Astrocyte of the spinal cord (primary cell): ENCODE results near the gene RHOH.
"Not testable (repeated sequence)": the region's sequence is repeated elsewhere in the genome, so short reads cannot be mapped to it uniquely, and the experiment has no call there.

Experiments
- DNase-seq: peaks from one replicate; pipeline ENCODE4 v3.0.0; 2011; ENCODE audit warnings: low read depth, low spot score
- H3K4me3 ChIP-seq: 2 replicates; pipeline ENCODE4 v1.5.1; 2011; ENCODE audit warnings: low read depth, mild to moderate bottlenecking, low read length, moderate library complexity
- in situ Hi-C: cut with HindIII; loops from 2 replicates; pipeline ENCODE4 v1.10.0; 2017; ENCODE audit warnings: low sequenced_read_pairs
- TF ChIP-seq, protein P1 (sequence below): IDR thresholded peaks from 2 replicates; pipeline ENCODE4 v1.5.1; 2012; ENCODE audit warnings: low read depth, mild to moderate bottlenecking, low read length, inconsistent platforms

Gene RHOH, protein sequence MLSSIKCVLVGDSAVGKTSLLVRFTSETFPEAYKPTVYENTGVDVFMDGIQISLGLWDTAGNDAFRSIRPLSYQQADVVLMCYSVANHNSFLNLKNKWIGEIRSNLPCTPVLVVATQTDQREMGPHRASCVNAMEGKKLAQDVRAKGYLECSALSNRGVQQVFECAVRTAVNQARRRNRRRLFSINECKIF

GRCh38 chr4:40196724-40197281 lies at the start of gene RHOH:
Gene RHOH, plus strand, starts transcription at chr4:40197031. Its CDS starts 46,356 bp downstream, at chr4:40243387.
- no peak for DNase-seq
- in situ Hi-C loops = no loop called here
- no peak within 1 kb of the TSS for H3K4me3 ChIP-seq
- TF ChIP-seq, protein P1, sequence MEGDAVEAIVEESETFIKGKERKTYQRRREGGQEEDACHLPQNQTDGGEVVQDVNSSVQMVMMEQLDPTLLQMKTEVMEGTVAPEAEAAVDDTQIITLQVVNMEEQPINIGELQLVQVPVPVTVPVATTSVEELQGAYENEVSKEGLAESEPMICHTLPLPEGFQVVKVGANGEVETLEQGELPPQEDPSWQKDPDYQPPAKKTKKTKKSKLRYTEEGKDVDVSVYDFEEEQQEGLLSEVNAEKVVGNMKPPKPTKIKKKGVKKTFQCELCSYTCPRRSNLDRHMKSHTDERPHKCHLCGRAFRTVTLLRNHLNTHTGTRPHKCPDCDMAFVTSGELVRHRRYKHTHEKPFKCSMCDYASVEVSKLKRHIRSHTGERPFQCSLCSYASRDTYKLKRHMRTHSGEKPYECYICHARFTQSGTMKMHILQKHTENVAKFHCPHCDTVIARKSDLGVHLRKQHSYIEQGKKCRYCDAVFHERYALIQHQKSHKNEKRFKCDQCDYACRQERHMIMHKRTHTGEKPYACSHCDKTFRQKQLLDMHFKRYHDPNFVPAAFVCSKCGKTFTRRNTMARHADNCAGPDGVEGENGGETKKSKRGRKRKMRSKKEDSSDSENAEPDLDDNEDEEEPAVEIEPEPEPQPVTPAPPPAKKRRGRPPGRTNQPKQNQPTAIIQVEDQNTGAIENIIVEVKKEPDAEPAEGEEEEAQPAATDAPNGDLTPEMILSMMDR = no peak

- in situ Hi-C loops, DNase-seq, H3K4me3 ChIP-seq: not testable (repeated sequence)
Observed at GRCh38 chr4:40147490-40147889, 49.3 kb upstream of the RHOH start.

- no peak overlapping the region for H3K4me3 ChIP-seq
- TF ChIP-seq, protein P1 = peak; percentile 74
- in situ Hi-C loops = no loop called here
- DNase-seq = peak; percentile 77
Observed at GRCh38 chr4:40149960-40150385, 46.9 kb upstream of the RHOH start.

- in situ Hi-C loops = no loop called here
- TF ChIP-seq, protein P1 = no peak
- no peak for DNase-seq
- H3K4me3 ChIP-seq = no peak overlapping the region
Observed at GRCh38 chr4:40150932-40151331, 45.9 kb upstream of the RHOH start.

DNA sequence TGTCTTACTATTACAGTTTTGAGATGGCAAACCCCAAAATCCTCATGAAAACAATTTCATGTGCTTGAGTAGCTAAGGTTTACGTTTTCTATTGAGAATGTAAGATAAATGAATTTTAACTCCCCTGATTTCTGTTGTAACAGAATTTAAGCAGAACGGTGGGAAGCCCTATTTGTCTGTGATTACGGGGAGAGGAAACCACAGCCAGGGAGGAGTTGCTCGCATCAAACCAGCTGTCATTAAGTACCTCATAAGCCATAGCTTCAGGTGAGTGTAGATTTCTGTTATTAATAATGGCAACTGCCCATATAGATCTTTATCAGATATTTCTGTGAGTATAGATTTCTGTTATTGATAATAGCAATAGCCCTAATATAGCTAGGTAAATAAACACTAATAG lies 44.2 kb upstream of the RHOH start:
- in situ Hi-C loops = no loop called here

DNA sequence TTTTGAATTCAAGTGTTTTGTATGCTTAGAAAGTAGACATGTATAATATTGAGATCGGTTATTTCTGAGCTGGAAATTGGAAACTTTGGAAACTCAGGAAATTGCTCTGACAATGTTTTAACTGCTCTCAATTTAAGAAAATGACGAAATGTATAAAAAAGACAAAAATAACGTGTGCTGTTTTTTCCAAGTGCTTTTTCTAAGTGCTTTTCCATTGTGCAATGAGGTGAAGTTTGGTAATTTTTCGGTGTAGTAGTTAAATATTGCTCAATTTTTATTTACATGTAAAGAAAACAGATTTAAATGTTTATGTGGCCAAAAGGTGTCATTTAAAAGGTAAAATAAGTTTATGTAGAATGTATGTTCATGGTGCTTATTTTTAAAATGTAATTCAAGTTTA lies 39.4 kb upstream of the RHOH start:
- H3K4me3 ChIP-seq = no peak overlapping the region
- TF ChIP-seq, protein P1 = no peak
- in situ Hi-C loops = no loop called here
- no peak for DNase-seq

More for the DNA sequence above, 44.2 kb upstream of the RHOH start:
- H3K4me3 ChIP-seq = no peak overlapping the region
- TF ChIP-seq, protein P1 = no peak
- DNase-seq = no peak

DNA sequence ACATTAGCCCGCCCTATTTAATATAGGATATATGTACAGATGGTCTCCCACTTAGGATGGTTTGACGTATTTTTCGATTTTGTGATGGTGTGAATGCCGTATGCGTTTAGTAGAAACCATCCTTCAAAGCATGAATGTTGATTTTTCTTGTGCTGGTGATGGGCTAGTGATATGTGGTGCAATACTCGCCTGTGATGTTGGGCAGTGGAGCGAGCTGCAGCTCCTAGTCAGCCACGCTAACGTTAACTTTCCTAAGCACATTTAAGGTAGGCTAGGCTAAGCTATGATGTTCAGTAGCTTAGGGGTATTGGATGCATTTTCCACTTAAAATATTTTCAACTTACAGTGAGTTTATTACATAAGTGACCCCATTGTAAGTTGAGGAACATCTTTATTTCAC lies 36.6 kb upstream of the RHOH start:
- in situ Hi-C loops = no loop called here

More for the DNA sequence above, 36.6 kb upstream of the RHOH start:
- TF ChIP-seq, protein P1 = no peak
- H3K4me3 ChIP-seq = no peak overlapping the region
- DNase-seq = no peak
